ENCODE measurements around the gene MOCS2. TPM values are rescaled to one million over a fixed set of nuclear protein-coding genes. Genes with fewer than 3 reads are reported as not detected.
A peak's percentile ranks its signal among the peaks of the same experiment; 100 is the strongest.

Gene MOCS2
- total RNA-seq, 4 donors from 2014 or later, result 11.8 to 49.5 (median 41.3) TPM

- H3K27me3 ChIP-seq, result no peaks in the 10 kb centered on the region
- no peaks in the 10 kb centered on the region for H3K36me3 ChIP-seq
- H3K4me3 ChIP-seq, result peak overlapping the region; percentile 67 to 91
- DNase-seq, result no peak
- intact Hi-C loops (cut with DNase I; ENCODE audit: low total_unique reads), result no loop called here
- H3K27ac ChIP-seq, result peak overlapping the region; percentile 83 to 84
- TF ChIP-seq POLR2A (IDR thresholded peaks at IDR 0.05) (no peak), CTCF (IDR thresholded peaks at IDR 0.05) (no peak)
- H3K4me1 ChIP-seq, result no peaks in the 10 kb centered on the region
- no peaks in the 10 kb centered on the region for H3K9me3 ChIP-seq
These were observed 599 bp upstream of the MOCS2 start for GRCh38 chr5:53110156-53110555.

- H3K27ac ChIP-seq, result peak overlapping the region; percentile 83 to 84
- intact Hi-C loops (cut with DNase I; ENCODE audit: low total_unique reads), result no loop called here
- H3K4me1 ChIP-seq, result no peaks in the 10 kb centered on the region
- no peaks in the 10 kb centered on the region for H3K9me3 ChIP-seq
- TF ChIP-seq POLR2A (IDR thresholded peaks at IDR 0.05) (no peak), CTCF (IDR thresholded peaks at IDR 0.05) (no peak)
- no peaks in the 10 kb centered on the region for H3K27me3 ChIP-seq
- DNase-seq, result no peak
- no peaks in the 10 kb centered on the region for H3K36me3 ChIP-seq
- peak overlapping the region; percentile 67 to 91 for H3K4me3 ChIP-seq
These were observed 508 bp downstream of the MOCS2 start for GRCh38 chr5:53109056-53109442.

GRCh38 chr5:53105611-53106300 lies 3.8 kb downstream of the MOCS2 start:
- no peak for DNase-seq
- Histone ChIP-seq H3K27me3 (no peaks in the 10 kb centered on the region), H3K4me1 (no peaks in the 10 kb centered on the region), H3K4me3 (no peak overlapping the region), H3K27ac (no peak overlapping the region), H3K36me3 (no peaks in the 10 kb centered on the region), H3K9me3 (no peaks in the 10 kb centered on the region)
- TF ChIP-seq POLR2A (IDR thresholded peaks at IDR 0.05), result no peak
- TF ChIP-seq CTCF (IDR thresholded peaks at IDR 0.05), result no peak
- intact Hi-C loops (cut with DNase I; ENCODE audit: low total_unique reads), result no loop called here

GRCh38 chr5:53100606-53101005 lies 9.0 kb downstream of the MOCS2 start:
- Histone ChIP-seq H3K27me3 (no peaks in the 10 kb centered on the region), H3K4me3 (no peak overlapping the region), H3K9me3 (no peaks in the 10 kb centered on the region), H3K4me1 (no peaks in the 10 kb centered on the region), H3K27ac (no peak overlapping the region), H3K36me3 (no peaks in the 10 kb centered on the region)
- TF ChIP-seq CTCF (IDR thresholded peaks at IDR 0.05), result no peak
- no peak for TF ChIP-seq POLR2A (IDR thresholded peaks at IDR 0.05)
- intact Hi-C loops (cut with DNase I; ENCODE audit: low total_unique reads), result no loop called here
- DNase-seq, result no peak

GRCh38 chr5:53099546-53099945 lies 10.0 kb downstream of the MOCS2 start:
- Histone ChIP-seq H3K9me3 (no peaks in the 10 kb centered on the region), H3K4me1 (no peaks in the 10 kb centered on the region), H3K4me3 (no peak overlapping the region), H3K27me3 (no peaks in the 10 kb centered on the region), H3K27ac (no peak overlapping the region), H3K36me3 (no peaks in the 10 kb centered on the region)
- DNase-seq, result no peak
- intact Hi-C loops (cut with DNase I; ENCODE audit: low total_unique reads), result no loop called here
- no peak for TF ChIP-seq CTCF (IDR thresholded peaks at IDR 0.05)
- no peak for TF ChIP-seq POLR2A (IDR thresholded peaks at IDR 0.05)

Data from uterus (tissue), 4 donors.